GM12878 (cell line): ENCODE results near the gene WDR45B.

Experiments
- EP300 ChIP-seq, 2 experiments: fragments of 150-350 bp in 1 of 2; IDR thresholded peaks; 2 replicates each; pipeline ENCODE4 v1.6.1; 2011 to 2012; ENCODE audit warnings: low read depth in 2 of 2, low read length in 2 of 2, borderline replicate concordance in 1 of 2, improper control_type of control experiment in 1 of 2, inconsistent platforms in 1 of 2; ENCODE audit not compliant: control insufficient read depth in 1 of 2
- HDGF ChIP-seq: fragments of 450-650 bp; IDR thresholded peaks from 2 replicates; pipeline ENCODE4 v1.6.1; 2016; ENCODE audit warnings: antibody characterized with exemption
- JUNB ChIP-seq: IDR thresholded peaks from 2 replicates; pipeline ENCODE4 v1.6.1; 2016; ENCODE audit warnings: antibody characterized with exemption, mild to moderate bottlenecking
- NFXL1 ChIP-seq: fragments of 450-650 bp; IDR thresholded peaks from 2 replicates; pipeline ENCODE4 v1.6.1; 2017; ENCODE audit warnings: antibody characterized with exemption, mild to moderate bottlenecking, borderline replicate concordance
- POLR2A ChIP-seq: IDR thresholded peaks from 2 replicates; pipeline ENCODE4 v1.6.1; 2011; ENCODE audit warnings: low read depth, mild to moderate bottlenecking, low read length
- SMC3 ChIP-seq: IDR thresholded peaks from 2 replicates; pipeline ENCODE4 v1.6.1; 2011; ENCODE audit warnings: low read length, improper control_type of control experiment, borderline replicate concordance
- TAF1 ChIP-seq: IDR thresholded peaks from 2 replicates; pipeline ENCODE4 v1.6.1; 2011; ENCODE audit warnings: mild to moderate bottlenecking, low read depth, low read length, borderline replicate concordance

DNA sequence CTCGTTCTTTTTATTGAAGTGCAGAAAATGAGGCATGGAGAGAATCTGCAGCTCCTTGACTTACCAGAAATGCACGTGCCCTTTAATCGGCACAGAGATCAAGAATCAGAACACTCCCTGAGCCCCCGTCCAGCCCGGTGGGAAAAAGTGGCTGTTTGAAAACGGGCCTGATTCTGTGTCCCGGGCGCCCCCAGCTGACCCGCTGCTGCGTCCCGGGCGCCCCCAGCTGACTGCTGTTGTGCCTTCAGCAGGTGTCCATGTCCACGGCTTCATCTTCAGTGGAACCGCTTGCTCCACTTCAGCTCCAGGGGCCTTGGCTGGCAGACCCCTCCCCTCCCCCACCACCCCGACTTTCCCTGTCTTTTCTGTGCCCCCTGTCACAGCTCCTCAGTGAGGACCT lies 81.0 kb downstream of the WDR45B start:
- TF ChIP-seq NFXL1 (no peak), POLR2A (no peak), EP300 (IDR thresholded peaks at IDR 0.05; ENCODE audit: borderline replicate concordance in 1 of 2, control insufficient read depth in 1 of 2, low read depth in 2 of 2, low read length in 2 of 2) (no peak), HDGF (no peak), TAF1 (no peak), SMC3 (no peak), JUNB (no peak)
